ENCODE data around the gene FPR2.
A peak's percentile ranks its signal among the peaks of the same experiment; 100 is the strongest.

DNA sequence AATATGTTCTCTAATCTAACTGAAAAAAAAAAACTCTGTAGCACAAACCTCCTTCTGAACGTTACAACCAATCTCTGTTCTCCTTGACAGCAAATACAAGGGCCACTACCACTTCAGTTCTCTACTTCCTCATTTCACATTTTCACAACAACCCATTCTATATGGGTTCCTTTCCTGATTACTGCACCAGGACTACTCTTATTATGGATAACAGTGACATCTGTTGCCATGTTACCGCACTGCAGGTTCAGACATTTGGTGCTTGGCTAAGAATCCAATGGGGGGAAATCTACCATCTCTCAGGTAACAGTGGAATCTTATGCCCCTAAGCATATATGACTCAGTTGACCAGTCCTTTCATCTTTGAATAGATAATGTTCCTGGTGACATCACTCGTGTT lies 22.4 kb downstream of the FPR2 start:
- TF ChIP-seq, protein P1, sequence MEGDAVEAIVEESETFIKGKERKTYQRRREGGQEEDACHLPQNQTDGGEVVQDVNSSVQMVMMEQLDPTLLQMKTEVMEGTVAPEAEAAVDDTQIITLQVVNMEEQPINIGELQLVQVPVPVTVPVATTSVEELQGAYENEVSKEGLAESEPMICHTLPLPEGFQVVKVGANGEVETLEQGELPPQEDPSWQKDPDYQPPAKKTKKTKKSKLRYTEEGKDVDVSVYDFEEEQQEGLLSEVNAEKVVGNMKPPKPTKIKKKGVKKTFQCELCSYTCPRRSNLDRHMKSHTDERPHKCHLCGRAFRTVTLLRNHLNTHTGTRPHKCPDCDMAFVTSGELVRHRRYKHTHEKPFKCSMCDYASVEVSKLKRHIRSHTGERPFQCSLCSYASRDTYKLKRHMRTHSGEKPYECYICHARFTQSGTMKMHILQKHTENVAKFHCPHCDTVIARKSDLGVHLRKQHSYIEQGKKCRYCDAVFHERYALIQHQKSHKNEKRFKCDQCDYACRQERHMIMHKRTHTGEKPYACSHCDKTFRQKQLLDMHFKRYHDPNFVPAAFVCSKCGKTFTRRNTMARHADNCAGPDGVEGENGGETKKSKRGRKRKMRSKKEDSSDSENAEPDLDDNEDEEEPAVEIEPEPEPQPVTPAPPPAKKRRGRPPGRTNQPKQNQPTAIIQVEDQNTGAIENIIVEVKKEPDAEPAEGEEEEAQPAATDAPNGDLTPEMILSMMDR (IDR thresholded peaks at IDR 0.05; ENCODE audit: insufficient read depth, low read depth, low read length): peak; percentile 10
- no peak for TF ChIP-seq EZH2 (IDR thresholded peaks at IDR 0.05; ENCODE audit: insufficient read depth, low read length)

All from astrocyte (in vitro differentiated cells and primary cell).